CD14-positive monocyte (primary cell): Measurements from ENCODE around the gene POU2F1. TPM values are rescaled to one million over a fixed set of nuclear protein-coding genes. Genes with fewer than 3 reads are reported as not detected.

Source experiments
- DNase-seq, 3 donors: peaks; one replicate each; pipeline ENCODE4 v3.0.0-alpha.2; 2011 to 2022
- H2AFZ ChIP-seq: 2 replicates; pipeline ENCODE4 v1.6.0; 2012; ENCODE audit warnings: mild to moderate bottlenecking, low read depth, low read length, inconsistent platforms; ENCODE audit not compliant: insufficient read depth, poor library complexity, severe bottlenecking
- H3K27ac ChIP-seq, 2 donors: 1 replicate in 1 of 2; 2 replicates in 1 of 2; pipeline ENCODE4 v1.5.1; 2012 to 2013; ENCODE audit warnings: low read length in 2 of 2, control low read depth in 1 of 2, inconsistent platforms in 1 of 2, low read depth in 1 of 2, mild to moderate bottlenecking in 1 of 2
- H3K27me3 ChIP-seq, 2 donors: one replicate each; pipeline versions ENCODE4 v1.6.0 to v1.6.1; 2011 to 2013; ENCODE audit warnings: low read length in 2 of 2; ENCODE audit not compliant: control insufficient read depth in 2 of 2, insufficient read depth in 2 of 2
- H3K36me3 ChIP-seq, 2 donors: replicated peaks in 1 of 2; 1 replicate in 1 of 2; 2 replicates in 1 of 2; pipeline versions ENCODE4 v1.5.1 to v1.6.1; 2012 to 2013; ENCODE audit warnings: low read length in 2 of 2, control low read depth in 1 of 2, inconsistent platforms in 1 of 2, mild to moderate bottlenecking in 1 of 2; ENCODE audit not compliant: insufficient read depth in 2 of 2, control insufficient read depth in 1 of 2
- H3K4me1 ChIP-seq, 2 donors: 1 replicate in 1 of 2; 2 replicates in 1 of 2; pipeline versions ENCODE4 v1.5.1 to v1.6.1; 2012 to 2013; ENCODE audit warnings: low read length in 2 of 2, control low read depth in 1 of 2, inconsistent platforms in 1 of 2, mild to moderate bottlenecking in 1 of 2, moderate library complexity in 1 of 2; ENCODE audit not compliant: insufficient read depth in 2 of 2, control insufficient read depth in 1 of 2
- H3K4me2 ChIP-seq: replicated peaks from 2 replicates; pipeline ENCODE3; 2012; ENCODE audit warnings: low read length, moderate library complexity, mild to moderate bottlenecking; ENCODE audit not compliant: poor library complexity, severe bottlenecking; ENCODE audit errors: extremely low read depth
- H3K4me3 ChIP-seq, 3 experiments: fragments of 200-600 bp in 1 of 3; sonication (generic) in 1 of 3; replicated peaks in 1 of 3; 1 replicate in 2 of 3; 2 replicates in 1 of 3; pipeline ENCODE4 v1.5.1; 2011 to 2013; ENCODE audit warnings: low read length in 3 of 3, mild to moderate bottlenecking in 3 of 3, control low read depth in 2 of 3, low read depth in 2 of 3, inconsistent platforms in 1 of 3, moderate library complexity in 1 of 3
- H3K79me2 ChIP-seq: 2 replicates; pipeline ENCODE4 v1.6.0; 2012; ENCODE audit warnings: mild to moderate bottlenecking, control low read depth, inconsistent platforms, low read length, moderate library complexity; ENCODE audit not compliant: insufficient read depth
- H3K9ac ChIP-seq: 2 replicates; pipeline ENCODE4 v1.6.0; 2017; ENCODE audit warnings: low read length, mild to moderate bottlenecking; ENCODE audit not compliant: insufficient read depth, poor library complexity, severe bottlenecking
- H3K9me3 ChIP-seq, 2 donors: replicated peaks in 1 of 2; 1 replicate in 1 of 2; 2 replicates in 1 of 2; pipeline versions ENCODE4 v1.5.1 to v1.6.1; 2012 to 2013; ENCODE audit warnings: low read length in 2 of 2, control low read depth in 1 of 2; ENCODE audit not compliant: control insufficient read depth in 1 of 2, insufficient read depth in 1 of 2
- H4K20me1 ChIP-seq: 2 replicates; pipeline ENCODE4 v1.6.0; 2012; ENCODE audit warnings: mild to moderate bottlenecking, low read length, control low read depth, moderate library complexity; ENCODE audit not compliant: insufficient read depth
- H3K27ac Mint-ChIP-seq, 7 donors: one replicate each; pipeline ENCODE4 v1.8.0; 2020; ENCODE audit warnings: mild to moderate bottlenecking in 7 of 7, mixed read lengths in 7 of 7, moderate library complexity in 6 of 7, inconsistent platforms in 2 of 7
- H3K27me3 Mint-ChIP-seq, 3 donors: one replicate each; pipeline ENCODE4 v1.8.0; 2021 to 2022; ENCODE audit warnings: low read depth in 3 of 3, mild to moderate bottlenecking in 3 of 3, mixed read lengths in 3 of 3, moderate library complexity in 3 of 3, inconsistent platforms in 1 of 3
- H3K36me3 Mint-ChIP-seq, 2 donors: one replicate each; pipeline ENCODE4 v1.8.0; 2020; ENCODE audit warnings: mixed read lengths in 2 of 2, inconsistent platforms in 1 of 2, mild to moderate bottlenecking in 1 of 2
- H3K4me1 Mint-ChIP-seq: one replicate; pipeline ENCODE4 v1.8.0; 2020; ENCODE audit warnings: mild to moderate bottlenecking, mixed read lengths
- H3K4me3 Mint-ChIP-seq, 2 donors: one replicate each; pipeline ENCODE4 v1.8.0; 2020; ENCODE audit warnings: mild to moderate bottlenecking in 2 of 2, mixed read lengths in 2 of 2, moderate library complexity in 1 of 2
- H3K9me3 Mint-ChIP-seq, 7 donors: one replicate each; pipeline ENCODE4 v1.8.0; 2020 to 2022; ENCODE audit warnings: mixed read lengths in 7 of 7, mild to moderate bottlenecking in 6 of 7, moderate library complexity in 6 of 7, inconsistent platforms in 2 of 7
- CTCF ChIP-seq: fragments of 200-600 bp; IDR thresholded peaks from one replicate; pipeline ENCODE4 v1.8.0; 2022; ENCODE audit warnings: antibody characterized with exemption, mild to moderate bottlenecking
- WGBS: methylation state at CpG from one replicate; pipeline ENCODE4 v1.1.5; 2013; ENCODE audit warnings: missing lambda C conversion rate; ENCODE audit not compliant: insufficient coverage; 5-methylcytosine and 5-hydroxymethylcytosine counted together
- intact Hi-C, 2 donors: fragments of 100-400 bp; cut with micrococcal nuclease; formaldehyde crosslinking; loops; one replicate each; pipeline versions ENCODE4 v1.15.0 to v1.15.1; 2023
- polyA plus RNA-seq, 3 donors: library from polyadenylated mRNA; depleted of rRNA in 1 of 3; unstranded in 2 of 3; stranded (reverse) in 1 of 3; fragments of 300-500 nt in 2 of 3; fragments of >200 nt in 1 of 3; fragmentation: Illumina TruSeq in 2 of 3; gene quantifications; 1 replicate in 2 of 3; 2 replicates in 1 of 3; pipeline ENCODE4 v1.2.3, GENCODE V29; 2012 to 2021

The POU2F1 gene
- polyA plus RNA-seq, 3 donors, result 2.3 to 4.2 (median 3.9) TPM

GRCh38 chr1:167304165-167304564 is 83.5 kb downstream of the POU2F1 start:
- Histone ChIP-seq H3K27ac (no peak overlapping the region), H3K9me3 (no peaks in the 10 kb centered on the region), H2AFZ (no peak overlapping the region), H3K9ac (no peak overlapping the region), H3K4me2 (no peak overlapping the region), H3K79me2 (peaks cover 41% of the 10 kb centered on the region), H3K4me3 (no peak overlapping the region), H3K27me3 (no peaks in the 10 kb centered on the region), H3K36me3 (no peaks in the 10 kb centered on the region), H3K4me1 (peaks cover 5 to 10% of the 10 kb centered on the region in 2 donors), H4K20me1 (no peaks in the 10 kb centered on the region)
- no CpG with 5 or more reads among the region's 4 CpGs for WGBS
- intact Hi-C loops, result no loop called here
- H3K27ac Mint-ChIP-seq, result no peak overlapping the region
- no peak for TF ChIP-seq CTCF
- peaks cover 0 to 3% of the 10 kb centered on the region in 2 donors for H3K36me3 Mint-ChIP-seq
- H3K4me3 Mint-ChIP-seq, result no peak overlapping the region
- no peaks in the 10 kb centered on the region for H3K27me3 Mint-ChIP-seq
- DNase-seq, result no peak
- H3K4me1 Mint-ChIP-seq, result peaks cover 41% of the 10 kb centered on the region
- peaks cover 0 to 3% (median 0%) of the 10 kb centered on the region in 7 donors for H3K9me3 Mint-ChIP-seq

GRCh38 chr1:167305059-167305705 is 84.5 kb downstream of the POU2F1 start:
- Histone ChIP-seq H2AFZ (no peak overlapping the region), H3K4me3 (no peak overlapping the region), H3K27me3 (no peaks in the 10 kb centered on the region), H4K20me1 (no peaks in the 10 kb centered on the region), H3K27ac (no peak overlapping the region), H3K9me3 (no peaks in the 10 kb centered on the region), H3K36me3 (no peaks in the 10 kb centered on the region), H3K4me2 (no peak overlapping the region), H3K9ac (no peak overlapping the region), H3K4me1 (peaks cover 5 to 8% of the 10 kb centered on the region in 2 donors), H3K79me2 (peaks cover 38% of the 10 kb centered on the region)
- Mint-ChIP-seq H3K9me3 (peaks cover 0 to 3% (median 0%) of the 10 kb centered on the region in 7 donors), H3K4me3 (no peak overlapping the region), H3K36me3 (peaks cover 0 to 3% of the 10 kb centered on the region in 2 donors), H3K27ac (no peak overlapping the region), H3K27me3 (no peaks in the 10 kb centered on the region), H3K4me1 (peaks cover 38% of the 10 kb centered on the region)
- TF ChIP-seq CTCF, result no peak
- intact Hi-C loops, result no loop called here
- WGBS, result 92% methylated on average over 2 of the region's 9 CpGs
- no peak for DNase-seq
